MCF 10A (cell line): ENCODE results near the gene STRBP. TPM values are rescaled to one million over a fixed set of nuclear protein-coding genes. Genes with fewer than 3 reads are reported as not detected.

Source experiments
- BruUV-seq: library from RNA; stranded (reverse); fragments of 400-500 nt; replicated peaks from 2 replicates; lab custom pipeline; 2021; lab: Mats Ljungman, UMichigan
- CTCF ChIA-PET: fragments of 300-600 bp; sonication (Branson Sonifier 250); formaldehyde crosslinking; extraction: SDS; loops from one replicate; lab custom pipeline; 2021; ENCODE audit warnings: antibody characterized with exemption, inconsistent platforms; lab: Yijun Ruan, JAX
- POLR2A ChIA-PET: fragments of 300-600, 350-650 bp; sonication (Branson Sonifier 250); formaldehyde crosslinking; extraction: SDS; loops from one replicate; lab custom pipeline; 2020; ENCODE audit warnings: antibody characterized with exemption, inconsistent platforms; lab: Yijun Ruan, JAX
- DNase-seq: peaks from one replicate; pipeline ENCODE4 v3.0.0-alpha.2; 2018; ENCODE audit not compliant: unreplicated experiment
- H3K27ac Mint-ChIP-seq: one replicate; pipeline ENCODE4 v1.8.0; 2022; ENCODE audit warnings: mild to moderate bottlenecking, low read depth, mixed read lengths; ENCODE audit not compliant: unreplicated experiment
- H3K27me3 Mint-ChIP-seq: one replicate; pipeline ENCODE4 v1.8.0; 2022; ENCODE audit warnings: mixed read lengths; ENCODE audit not compliant: insufficient read depth, unreplicated experiment
- H3K36me3 Mint-ChIP-seq: one replicate; pipeline ENCODE4 v1.8.0; 2022; ENCODE audit warnings: mild to moderate bottlenecking, moderate library complexity, mixed read lengths; ENCODE audit not compliant: insufficient read depth, unreplicated experiment
- H3K4me1 Mint-ChIP-seq: one replicate; pipeline ENCODE4 v1.8.0; 2022; ENCODE audit warnings: mixed read lengths; ENCODE audit not compliant: insufficient read depth, unreplicated experiment
- H3K4me3 Mint-ChIP-seq: one replicate; pipeline ENCODE4 v1.8.0; 2022; ENCODE audit warnings: mild to moderate bottlenecking, moderate library complexity, mixed read lengths; ENCODE audit not compliant: unreplicated experiment
- H3K9me3 Mint-ChIP-seq: one replicate; pipeline ENCODE4 v1.8.0; 2022; ENCODE audit warnings: mixed read lengths; ENCODE audit not compliant: unreplicated experiment
- CTCF ChIP-seq: fragments of 200-600 bp; IDR thresholded peaks from one replicate; pipeline ENCODE4 v1.8.0; 2022; ENCODE audit warnings: antibody characterized with exemption, mild to moderate bottlenecking; ENCODE audit not compliant: unreplicated experiment
- intact Hi-C: fragments of 100-400 bp; cut with micrococcal nuclease; formaldehyde crosslinking; loops from 2 replicates; pipeline ENCODE4 v1.14.1; 2022
- total RNA-seq: library from RNA; stranded (reverse); gene quantifications from 2 replicates; pipeline ENCODE4 v1.2.3, GENCODE V29; 2022

Gene STRBP
- total RNA-seq, 1 experiment from 2014 or later, result 9.4 TPM

DNA sequence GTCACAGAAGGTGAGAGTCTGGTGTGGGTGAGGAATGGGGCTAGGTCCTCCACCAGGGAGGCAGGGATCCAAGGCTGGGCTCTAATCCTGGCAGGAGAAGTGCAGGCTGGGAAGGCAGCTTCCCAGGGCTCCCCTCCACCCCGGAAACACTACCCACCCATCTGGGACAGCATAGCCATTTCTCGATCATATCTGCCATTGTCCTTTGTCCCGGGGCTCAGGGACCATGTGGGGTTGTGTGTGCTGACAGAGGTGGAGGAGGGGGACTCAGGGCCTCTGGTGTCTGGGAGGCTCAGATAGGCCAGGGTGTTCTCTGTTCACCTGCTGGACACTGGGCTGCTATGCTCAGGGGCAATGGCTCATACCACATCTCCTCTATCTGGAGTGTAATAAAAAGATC lies 32.2 kb upstream of the STRBP start:
- Mint-ChIP-seq H3K27me3 (peaks cover 11% of the 10 kb centered on the region), H3K4me3 (no peak overlapping the region), H3K4me1 (no peaks in the 10 kb centered on the region), H3K9me3 (no peaks in the 10 kb centered on the region), H3K36me3 (no peaks in the 10 kb centered on the region), H3K27ac (no peak overlapping the region)
- no peak for TF ChIP-seq CTCF
- BruUV-seq, result no TSS peak
- intact Hi-C loops, result no loop called here
- no peak for DNase-seq
- ChIA-PET POLR2A (interaction anchor here (0.6 kb wide), 1 partner anchor 979 kb away, joined by 3 read pairs; no protein-coding TSS in a partner anchor), CTCF (interaction anchor here (0.5 to 0.7 kb wide), 2 partner anchors 51 to 1890 kb away, joined by 3 read pairs; no protein-coding TSS in a partner anchor)

DNA sequence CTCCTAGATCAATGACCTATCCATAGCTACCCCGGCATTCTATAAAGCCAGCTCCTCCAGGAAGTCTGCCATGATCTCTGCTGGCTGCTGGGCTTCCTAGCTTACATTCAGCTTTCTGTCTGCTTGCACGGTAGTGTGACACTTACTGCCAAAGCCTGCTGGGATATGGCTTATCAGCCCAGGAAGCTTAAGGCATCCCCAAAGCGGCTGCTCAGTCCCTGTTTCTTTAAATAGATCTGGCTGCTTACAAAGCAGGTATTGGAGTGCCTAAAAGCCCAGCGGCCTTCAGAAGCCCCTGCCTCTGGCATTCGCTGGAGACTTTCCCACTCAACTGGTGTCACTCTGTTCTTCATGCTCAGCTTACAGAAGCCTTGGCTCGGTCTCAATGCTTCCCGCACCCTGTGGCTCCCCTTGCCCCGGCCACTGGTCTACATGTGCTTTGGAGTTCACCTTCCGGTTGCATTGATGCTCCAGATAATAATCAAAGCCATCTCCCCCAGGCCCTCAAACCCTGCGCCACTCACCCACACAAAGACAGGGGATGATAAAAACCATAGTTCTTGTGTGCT lies 31.3 kb upstream of the STRBP start:
- peaks cover 11% of the 10 kb centered on the region for H3K27me3 Mint-ChIP-seq
- no peak for DNase-seq
- ChIA-PET POLR2A (interaction anchor here (1.0 kb wide), 1 partner anchor 10 kb away, joined by 3 read pairs; no protein-coding TSS in a partner anchor), CTCF (interaction anchor here (0.7 kb wide), 1 partner anchor 13 kb away, joined by 5 read pairs; no protein-coding TSS in a partner anchor)
- no peaks in the 10 kb centered on the region for H3K4me1 Mint-ChIP-seq
- no peak overlapping the region for H3K4me3 Mint-ChIP-seq
- H3K27ac Mint-ChIP-seq, result no peak overlapping the region
- no peak for TF ChIP-seq CTCF
- BruUV-seq, result no TSS peak
- H3K9me3 Mint-ChIP-seq, result no peaks in the 10 kb centered on the region
- intact Hi-C loops, result no loop called here
- no peaks in the 10 kb centered on the region for H3K36me3 Mint-ChIP-seq

DNA sequence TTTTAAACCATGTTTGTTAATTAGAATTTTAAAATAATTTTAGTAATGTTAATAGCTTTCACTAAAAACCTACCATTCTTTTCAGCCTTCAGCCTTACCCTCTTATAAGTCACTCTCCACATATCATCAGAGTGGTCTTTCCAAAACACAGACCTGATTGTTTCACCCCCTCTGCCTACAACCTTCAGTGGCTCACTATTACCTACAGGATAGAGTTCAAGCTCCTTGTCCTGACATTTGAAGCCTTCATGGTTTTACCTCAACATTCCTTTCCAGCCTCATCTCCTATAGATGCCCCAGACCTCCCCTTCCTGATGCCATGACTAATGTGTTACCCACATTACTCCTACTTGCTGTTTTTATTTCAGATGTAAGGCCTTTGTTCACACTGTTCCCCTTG lies 27.8 kb upstream of the STRBP start:
- ChIA-PET POLR2A (interaction anchor here (0.6 kb wide), 1 partner anchor 17 kb away, joined by 3 read pairs; no protein-coding TSS in a partner anchor), CTCF (interaction anchor here (0.7 to 1.2 kb wide), 4 partner anchors 26 to 379 kb away, joined by 3 to 4 read pairs (median 3); no protein-coding TSS in a partner anchor)
- no peaks in the 10 kb centered on the region for H3K36me3 Mint-ChIP-seq
- H3K9me3 Mint-ChIP-seq, result no peaks in the 10 kb centered on the region
- TF ChIP-seq CTCF, result no peak
- H3K4me1 Mint-ChIP-seq, result no peaks in the 10 kb centered on the region
- H3K27ac Mint-ChIP-seq, result no peak overlapping the region
- no TSS peak for BruUV-seq
- intact Hi-C loops, result no loop called here
- DNase-seq, result no peak
- peaks cover 11% of the 10 kb centered on the region for H3K27me3 Mint-ChIP-seq
- no peak overlapping the region for H3K4me3 Mint-ChIP-seq

DNA sequence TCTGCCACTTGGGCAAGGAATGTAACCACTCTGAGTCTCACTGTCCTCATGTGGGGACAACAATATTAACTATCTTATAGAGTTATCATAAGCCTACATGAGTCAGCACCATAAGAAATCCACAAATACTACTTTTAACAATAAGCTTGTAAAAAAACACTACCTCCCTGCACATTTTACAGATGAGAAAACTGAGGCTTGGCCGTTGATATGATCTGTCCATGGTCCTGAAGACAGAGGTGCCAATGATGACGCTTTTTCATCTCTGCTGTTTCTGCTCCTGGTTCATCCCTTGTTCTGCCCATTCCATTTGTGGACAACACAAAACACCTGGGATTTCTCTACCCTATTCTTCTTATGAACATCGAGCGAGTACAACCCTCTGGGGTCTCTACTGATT lies 23.4 kb upstream of the STRBP start:
- ChIA-PET CTCF (interaction anchor here (0.6 to 1.4 kb wide), 5 partner anchors 19 to 191 kb away, joined by 3 to 5 read pairs (median 4); no protein-coding TSS in a partner anchor), POLR2A (interaction anchor here (1.2 kb wide), 1 partner anchor 9 kb away, joined by 3 read pairs; no protein-coding TSS in a partner anchor)
- no peak for DNase-seq
- Mint-ChIP-seq H3K27me3 (peaks cover 9% of the 10 kb centered on the region), H3K27ac (no peak overlapping the region), H3K9me3 (no peaks in the 10 kb centered on the region), H3K36me3 (no peaks in the 10 kb centered on the region), H3K4me1 (no peaks in the 10 kb centered on the region), H3K4me3 (no peak overlapping the region)
- intact Hi-C loops, result no loop called here
- no TSS peak for BruUV-seq
- no peak for TF ChIP-seq CTCF
